Keratinocyte (primary cell): Measurements from ENCODE around the gene MTCL1. TPM values are rescaled to one million over a fixed set of nuclear protein-coding genes. Genes with fewer than 3 reads are reported as not detected.

ENCODE experiments used
- DNase-seq: peaks from one replicate; pipeline ENCODE4 v3.0.0-alpha.2; 2011; ENCODE audit warnings: low read depth, missing footprints, low spot score
- FAIRE-seq: peaks from 2 replicates; lab custom pipeline; 2011; peaks lifted over from hg19 to GRCh38; lab: Jason Lieb, UNC
- H2AFZ ChIP-seq: 2 replicates; pipeline ENCODE4 v1.6.0; 2012; ENCODE audit warnings: low read length, control low read depth, inconsistent platforms; ENCODE audit not compliant: control insufficient read depth
- H3K27ac ChIP-seq: 2 replicates; pipeline ENCODE4 v1.5.1; 2011; ENCODE audit warnings: low read length; ENCODE audit not compliant: control insufficient read depth, insufficient read depth
- H3K27me3 ChIP-seq: 3 replicates; pipeline ENCODE4 v1.6.0; 2011; ENCODE audit warnings: low read length; ENCODE audit not compliant: control insufficient read depth, insufficient read depth; ENCODE audit errors: extremely low read depth
- H3K36me3 ChIP-seq, 2 experiments: 2 replicates in 1 of 2; 3 replicates in 1 of 2; pipeline ENCODE4 v1.5.1; 2011; ENCODE audit warnings: low read length in 2 of 2, mild to moderate bottlenecking in 1 of 2; ENCODE audit not compliant: control insufficient read depth in 2 of 2, insufficient read depth in 2 of 2; ENCODE audit errors: extremely low read depth in 1 of 2
- H3K4me1 ChIP-seq: 3 replicates; pipeline ENCODE4 v1.5.1; 2011; ENCODE audit warnings: low read length; ENCODE audit not compliant: control insufficient read depth, insufficient read depth; ENCODE audit errors: extremely low read depth
- H3K4me2 ChIP-seq: 3 replicates; pipeline ENCODE4 v1.6.0; 2011; ENCODE audit warnings: low read depth, low read length; ENCODE audit not compliant: control insufficient read depth, insufficient read depth; ENCODE audit errors: extremely low read depth
- H3K4me3 ChIP-seq, 3 experiments: fragments of 200-600 bp in 1 of 3; sonication (generic) in 1 of 3; 2 replicates in 2 of 3; 3 replicates in 1 of 3; pipeline ENCODE4 v1.5.1; 2011 to 2016; ENCODE audit warnings: low read length in 3 of 3, mild to moderate bottlenecking in 3 of 3, control low read depth in 2 of 3, inconsistent platforms in 1 of 3, low read depth in 1 of 3, mixed read lengths in 1 of 3, mixed run types in 1 of 3, moderate library complexity in 1 of 3; ENCODE audit not compliant: control insufficient read depth in 2 of 3, insufficient read depth in 2 of 3; ENCODE audit errors: extremely low read depth in 1 of 3
- H3K79me2 ChIP-seq: 2 replicates; pipeline ENCODE4 v1.6.0; 2012; ENCODE audit warnings: low read length; ENCODE audit not compliant: control insufficient read depth, insufficient read depth
- H3K9ac ChIP-seq: 3 replicates; pipeline ENCODE4 v1.6.0; 2011; ENCODE audit warnings: low read length; ENCODE audit not compliant: control insufficient read depth, insufficient read depth; ENCODE audit errors: extremely low read depth
- H3K9me1 ChIP-seq: 3 replicates; pipeline ENCODE4 v1.6.0; 2011; ENCODE audit warnings: low read length; ENCODE audit not compliant: control insufficient read depth, insufficient read depth; ENCODE audit errors: extremely low read depth
- H3K9me3 ChIP-seq: 2 replicates; pipeline ENCODE4 v1.5.1; 2012; ENCODE audit warnings: low read depth, low read length; ENCODE audit not compliant: control insufficient read depth
- H4K20me1 ChIP-seq: 3 replicates; pipeline ENCODE4 v1.6.0; 2011; ENCODE audit warnings: low read length; ENCODE audit not compliant: control insufficient read depth, insufficient read depth; ENCODE audit errors: extremely low read depth
- EZH2 ChIP-seq: IDR thresholded peaks from one replicate; pipeline ENCODE4 v1.6.1; 2012; ENCODE audit warnings: inconsistent platforms, mild to moderate bottlenecking, low read length, moderate library complexity
- dilution Hi-C: fragments of 300-500 bp; cut with MboI; formaldehyde crosslinking; loops from one replicate; pipeline ENCODE4 v1.7.0; 2020; ENCODE audit warnings: low sequenced_read_pairs; ENCODE audit not compliant: extremely low pct_ligation_motif_present
- polyA plus RNA-seq, 5 experiments: library from polyadenylated mRNA; depleted of rRNA in 3 of 5; stranded (reverse) in 3 of 5; stranded (forward) in 1 of 5; unstranded in 1 of 5; fragments of >200 nt; gene quantifications; 1 replicate in 1 of 5; 2 replicates in 3 of 5; 3 replicates in 1 of 5; pipeline versions ENCODE4 v1.2.1 to v1.2.3, GENCODE V29; 2011 to 2012; ENCODE audit warnings: missing spikeins in 2 of 5, low read depth in 1 of 5, low replicate concordance in 1 of 5
- TF ChIP-seq, protein P1 (sequence below), 3 experiments: IDR thresholded peaks in 1 of 3; conservative IDR thresholded peaks in 1 of 3; optimal IDR thresholded peaks in 1 of 3; 2 replicates in 2 of 3; 3 replicates in 1 of 3; pipeline versions ENCODE3 to v1.5.1; 2011; ENCODE audit warnings: low read length in 3 of 3, mild to moderate bottlenecking in 3 of 3, moderate library complexity in 2 of 3, control low read depth in 1 of 3, inconsistent platforms in 1 of 3; ENCODE audit not compliant: insufficient read depth in 2 of 3; ENCODE audit errors: extremely low read depth in 1 of 3

MTCL1 gene
- polyA plus RNA-seq, 1 donor (not counting 4 experiments of a cell fraction or from before 2014, with no cell fraction given) = 15.4 TPM

DNA sequence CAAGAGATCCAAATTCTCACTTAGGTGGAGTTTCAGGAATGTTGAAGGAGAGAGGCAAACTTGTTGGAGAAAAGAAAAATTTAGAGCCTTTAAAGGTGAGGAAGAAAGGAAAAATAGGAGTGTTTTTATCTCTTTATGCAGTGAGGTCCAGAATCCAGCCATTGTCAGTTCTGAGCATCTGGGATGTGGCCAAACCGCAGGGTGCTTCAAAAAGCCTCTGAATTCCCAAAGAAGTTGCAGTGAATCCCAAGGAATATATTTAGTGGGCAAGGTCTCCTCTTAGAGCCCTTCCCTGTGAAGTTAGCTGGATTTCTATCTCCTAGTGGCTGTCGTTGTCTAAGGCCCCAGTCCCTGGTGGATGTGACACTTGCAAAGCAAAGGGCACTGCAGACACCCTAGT, 51.2 kb downstream of the MTCL1 start:
- dilution Hi-C loops = no loop called here
- H3K79me2 ChIP-seq = peaks cover 36% of the 10 kb centered on the region
- H3K4me1 ChIP-seq = peaks cover 29% of the 10 kb centered on the region
- no peaks in the 10 kb centered on the region for H4K20me1 ChIP-seq
- H3K9me3 ChIP-seq = peaks cover 2% of the 10 kb centered on the region
- H3K4me2 ChIP-seq = no peak overlapping the region
- H3K27ac ChIP-seq = no peak overlapping the region
- H3K9ac ChIP-seq = no peak overlapping the region
- peaks cover 0 to 22% of the 10 kb centered on the region in 2 experiments for H3K36me3 ChIP-seq
- no peak overlapping the region for H3K4me3 ChIP-seq
- H3K9me1 ChIP-seq = peaks cover 4% of the 10 kb centered on the region
- no peak for TF ChIP-seq EZH2
- TF ChIP-seq, protein P1, sequence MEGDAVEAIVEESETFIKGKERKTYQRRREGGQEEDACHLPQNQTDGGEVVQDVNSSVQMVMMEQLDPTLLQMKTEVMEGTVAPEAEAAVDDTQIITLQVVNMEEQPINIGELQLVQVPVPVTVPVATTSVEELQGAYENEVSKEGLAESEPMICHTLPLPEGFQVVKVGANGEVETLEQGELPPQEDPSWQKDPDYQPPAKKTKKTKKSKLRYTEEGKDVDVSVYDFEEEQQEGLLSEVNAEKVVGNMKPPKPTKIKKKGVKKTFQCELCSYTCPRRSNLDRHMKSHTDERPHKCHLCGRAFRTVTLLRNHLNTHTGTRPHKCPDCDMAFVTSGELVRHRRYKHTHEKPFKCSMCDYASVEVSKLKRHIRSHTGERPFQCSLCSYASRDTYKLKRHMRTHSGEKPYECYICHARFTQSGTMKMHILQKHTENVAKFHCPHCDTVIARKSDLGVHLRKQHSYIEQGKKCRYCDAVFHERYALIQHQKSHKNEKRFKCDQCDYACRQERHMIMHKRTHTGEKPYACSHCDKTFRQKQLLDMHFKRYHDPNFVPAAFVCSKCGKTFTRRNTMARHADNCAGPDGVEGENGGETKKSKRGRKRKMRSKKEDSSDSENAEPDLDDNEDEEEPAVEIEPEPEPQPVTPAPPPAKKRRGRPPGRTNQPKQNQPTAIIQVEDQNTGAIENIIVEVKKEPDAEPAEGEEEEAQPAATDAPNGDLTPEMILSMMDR (optimal IDR thresholded peaks at IDR 0.05 in 1 of 3, IDR thresholded peaks at IDR 0.05 in 1 of 3, conservative IDR thresholded peaks at IDR 0.05 in 1 of 3; ENCODE audit: extremely low read depth in 1 of 3, insufficient read depth in 2 of 3, low read length in 3 of 3) = no peak
- no peak for DNase-seq
- no peaks in the 10 kb centered on the region for H3K27me3 ChIP-seq
- no peak overlapping the region for H2AFZ ChIP-seq
- no peak for FAIRE-seq

DNA sequence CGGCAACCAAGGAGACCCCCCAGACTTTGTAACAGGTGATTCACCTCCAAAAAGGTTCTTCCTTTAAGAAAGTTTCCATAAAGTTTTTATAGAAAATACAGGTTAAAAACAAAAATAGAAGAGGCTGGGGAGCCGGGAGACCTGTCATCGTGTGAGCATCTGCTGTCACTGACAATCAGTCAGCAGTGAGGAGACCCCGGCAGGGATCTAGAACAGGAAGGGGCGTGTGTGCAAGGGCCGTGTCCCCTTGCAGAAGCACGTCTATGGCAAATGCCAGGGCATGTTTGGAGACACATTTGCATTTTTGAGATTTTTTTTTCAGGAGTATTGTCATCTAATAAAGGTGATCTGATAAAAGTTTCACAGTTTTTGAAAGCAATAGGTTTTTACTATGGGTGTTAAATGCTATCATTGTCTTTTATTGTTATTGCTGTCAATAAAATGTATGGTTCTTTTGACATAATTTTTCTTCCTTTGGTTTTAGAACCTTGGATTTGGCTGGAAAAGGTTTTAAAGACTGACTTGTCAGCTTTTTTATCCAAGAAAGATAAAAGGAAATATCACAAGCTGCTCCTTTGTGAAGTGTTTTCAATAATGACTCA, 52.1 kb downstream of the MTCL1 start:
- H4K20me1 ChIP-seq = no peaks in the 10 kb centered on the region
- no peak overlapping the region for H3K4me3 ChIP-seq
- TF ChIP-seq EZH2 = no peak
- TF ChIP-seq, protein P1 (optimal IDR thresholded peaks at IDR 0.05 in 1 of 3, IDR thresholded peaks at IDR 0.05 in 1 of 3, conservative IDR thresholded peaks at IDR 0.05 in 1 of 3; ENCODE audit: extremely low read depth in 1 of 3, insufficient read depth in 2 of 3, low read length in 3 of 3) = no peak
- H3K9me1 ChIP-seq = peaks cover 3% of the 10 kb centered on the region
- FAIRE-seq (no peak), DNase-seq (no peak)
- H3K79me2 ChIP-seq = peaks cover 32% of the 10 kb centered on the region
- H3K4me1 ChIP-seq = peaks cover 25% of the 10 kb centered on the region
- peaks cover 2% of the 10 kb centered on the region for H3K9me3 ChIP-seq
- peaks cover 5 to 27% of the 10 kb centered on the region in 2 experiments for H3K36me3 ChIP-seq
- dilution Hi-C loops = no loop called here
- peak overlapping the region; percentile 18 for H3K9ac ChIP-seq
- H3K27ac ChIP-seq = peak overlapping the region; percentile 54
- H2AFZ ChIP-seq = no peak overlapping the region
- H3K4me2 ChIP-seq = peak overlapping the region; percentile 55
- H3K27me3 ChIP-seq = no peaks in the 10 kb centered on the region
